Measurements from ENCODE around the gene ALDH16A1.

The ALDH16A1 gene

DNA sequence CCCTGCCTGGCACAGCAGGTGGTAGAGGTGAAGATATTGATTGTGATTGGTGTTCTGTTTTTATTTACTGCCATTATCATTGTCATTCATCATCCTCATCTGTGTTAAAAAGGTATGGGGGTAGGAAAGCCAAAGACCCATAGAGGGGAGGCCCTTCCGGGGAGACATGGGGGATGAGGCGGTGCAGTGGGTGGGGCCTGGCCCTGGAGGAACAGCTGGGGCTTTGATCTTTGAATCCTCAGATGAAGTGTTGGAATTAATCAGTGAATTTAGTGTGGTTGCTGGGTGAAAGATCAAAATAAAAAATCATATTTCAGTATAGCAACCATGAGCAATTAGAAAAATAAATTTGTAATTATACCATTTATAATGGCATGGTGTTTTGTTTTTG lies 37.2 kb upstream of the ALDH16A1 start:
- Mint-ChIP-seq H3K4me1 (peaks cover 79% of the 10 kb centered on the region), H3K4me3 (no peak overlapping the region), H3K27ac (no peak overlapping the region), H3K9me3 (no peaks in the 10 kb centered on the region), H3K36me3 (ENCODE audit: low read depth) (no peaks in the 10 kb centered on the region), H3K27me3 (ENCODE audit: low read depth, poor library complexity) (peaks cover 37% of the 10 kb centered on the region)
- no peak for DNase-seq
- no peak for TF ChIP-seq CTCF (IDR thresholded peaks at IDR 0.05)

DNA sequence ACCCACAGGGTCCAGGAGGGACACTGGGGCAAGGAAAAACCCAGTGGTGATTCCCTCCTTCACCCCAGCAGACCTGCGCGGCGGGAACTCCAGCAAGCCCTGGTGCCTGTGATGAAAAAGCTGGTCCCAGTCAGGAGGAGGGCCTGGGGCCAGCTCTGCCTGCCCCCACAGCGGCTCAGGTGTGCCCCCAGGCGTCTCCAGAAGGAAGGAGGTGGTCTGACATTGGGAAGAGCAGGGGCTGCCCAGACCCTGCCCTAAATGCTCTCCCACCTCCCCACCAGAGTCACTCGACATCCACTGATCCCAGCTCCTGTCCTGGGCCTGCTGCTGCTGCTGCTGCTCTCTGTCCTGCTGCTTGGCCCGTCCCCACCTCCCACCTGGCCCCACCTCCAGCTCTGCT lies 35.9 kb upstream of the ALDH16A1 start:
- Mint-ChIP-seq H3K36me3 (ENCODE audit: low read depth) (no peaks in the 10 kb centered on the region), H3K27me3 (ENCODE audit: low read depth, poor library complexity) (peaks cover 50% of the 10 kb centered on the region)
- DNase-seq: no peak

GRCh38 chr19:49418511-49418910 lies 34.5 kb upstream of the ALDH16A1 start:
- DNase-seq: no peak
- Mint-ChIP-seq H3K36me3 (ENCODE audit: low read depth) (no peaks in the 10 kb centered on the region), H3K4me3 (no peak overlapping the region), H3K9me3 (no peaks in the 10 kb centered on the region), H3K27me3 (ENCODE audit: low read depth, poor library complexity) (peaks cover 64% of the 10 kb centered on the region), H3K4me1 (peaks cover 73% of the 10 kb centered on the region), H3K27ac (no peak overlapping the region)
- TF ChIP-seq CTCF (IDR thresholded peaks at IDR 0.05): no peak

More for the DNA sequence above, 35.9 kb upstream of the ALDH16A1 start:
- no peak overlapping the region for H3K27ac Mint-ChIP-seq
- no peaks in the 10 kb centered on the region for H3K9me3 Mint-ChIP-seq
- H3K4me3 Mint-ChIP-seq: no peak overlapping the region
- H3K4me1 Mint-ChIP-seq: peaks cover 78% of the 10 kb centered on the region
- TF ChIP-seq CTCF (IDR thresholded peaks at IDR 0.05): no peak

DNA sequence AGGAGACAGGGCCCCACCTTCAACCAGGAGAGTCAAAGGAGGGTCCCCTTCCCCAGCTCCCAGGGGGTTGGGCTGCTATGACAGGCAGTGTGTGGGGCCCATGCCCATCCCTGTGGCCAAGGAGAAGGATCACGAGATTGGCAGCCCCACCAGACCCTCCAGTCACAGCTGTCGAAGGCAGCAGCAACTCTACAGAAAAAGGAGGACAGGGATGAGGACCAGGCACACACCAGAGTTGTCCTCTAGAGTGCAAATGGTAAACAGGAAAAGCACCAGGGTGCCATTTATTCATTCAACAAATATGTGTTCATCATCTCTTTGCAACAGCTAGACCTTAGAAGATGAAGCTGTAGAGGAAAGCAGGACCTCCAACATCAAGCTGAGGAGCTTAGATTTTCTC lies 33.9 kb upstream of the ALDH16A1 start:
- H3K4me3 Mint-ChIP-seq: no peak overlapping the region
- H3K36me3 Mint-ChIP-seq (ENCODE audit: low read depth): no peaks in the 10 kb centered on the region
- no peak for DNase-seq
- TF ChIP-seq CTCF (IDR thresholded peaks at IDR 0.05): no peak
- no peak overlapping the region for H3K27ac Mint-ChIP-seq
- H3K9me3 Mint-ChIP-seq: no peaks in the 10 kb centered on the region
- peaks cover 71% of the 10 kb centered on the region for H3K27me3 Mint-ChIP-seq (ENCODE audit: low read depth, poor library complexity)
- H3K4me1 Mint-ChIP-seq: peaks cover 73% of the 10 kb centered on the region

DNA sequence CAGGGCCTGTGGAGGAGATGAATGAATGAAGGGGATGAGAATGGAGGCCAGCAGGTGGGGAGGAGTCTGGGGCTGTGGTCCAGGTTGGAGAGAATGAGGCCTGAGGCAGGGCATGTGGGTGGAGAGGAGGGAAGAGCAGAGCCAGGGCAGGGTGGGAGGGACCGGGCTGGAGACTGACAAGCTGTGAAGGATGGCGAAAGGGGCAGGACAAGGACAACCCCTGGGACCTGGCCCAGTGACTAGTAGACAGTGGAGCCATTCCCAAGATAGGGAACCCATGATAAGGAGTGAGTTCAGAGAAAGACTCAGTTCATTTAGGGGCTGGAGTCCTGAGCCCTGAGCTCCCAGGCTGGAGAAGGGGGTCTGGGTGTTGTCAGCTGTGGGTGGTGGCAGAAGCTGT lies 32.8 kb upstream of the ALDH16A1 start:
- H3K36me3 Mint-ChIP-seq (ENCODE audit: low read depth): no peaks in the 10 kb centered on the region
- H3K4me3 Mint-ChIP-seq: no peak overlapping the region
- TF ChIP-seq CTCF (IDR thresholded peaks at IDR 0.05): no peak
- H3K27me3 Mint-ChIP-seq (ENCODE audit: low read depth, poor library complexity): peaks cover 78% of the 10 kb centered on the region
- DNase-seq: no peak
- no peak overlapping the region for H3K27ac Mint-ChIP-seq
- no peaks in the 10 kb centered on the region for H3K9me3 Mint-ChIP-seq
- peaks cover 67% of the 10 kb centered on the region for H3K4me1 Mint-ChIP-seq

DNA sequence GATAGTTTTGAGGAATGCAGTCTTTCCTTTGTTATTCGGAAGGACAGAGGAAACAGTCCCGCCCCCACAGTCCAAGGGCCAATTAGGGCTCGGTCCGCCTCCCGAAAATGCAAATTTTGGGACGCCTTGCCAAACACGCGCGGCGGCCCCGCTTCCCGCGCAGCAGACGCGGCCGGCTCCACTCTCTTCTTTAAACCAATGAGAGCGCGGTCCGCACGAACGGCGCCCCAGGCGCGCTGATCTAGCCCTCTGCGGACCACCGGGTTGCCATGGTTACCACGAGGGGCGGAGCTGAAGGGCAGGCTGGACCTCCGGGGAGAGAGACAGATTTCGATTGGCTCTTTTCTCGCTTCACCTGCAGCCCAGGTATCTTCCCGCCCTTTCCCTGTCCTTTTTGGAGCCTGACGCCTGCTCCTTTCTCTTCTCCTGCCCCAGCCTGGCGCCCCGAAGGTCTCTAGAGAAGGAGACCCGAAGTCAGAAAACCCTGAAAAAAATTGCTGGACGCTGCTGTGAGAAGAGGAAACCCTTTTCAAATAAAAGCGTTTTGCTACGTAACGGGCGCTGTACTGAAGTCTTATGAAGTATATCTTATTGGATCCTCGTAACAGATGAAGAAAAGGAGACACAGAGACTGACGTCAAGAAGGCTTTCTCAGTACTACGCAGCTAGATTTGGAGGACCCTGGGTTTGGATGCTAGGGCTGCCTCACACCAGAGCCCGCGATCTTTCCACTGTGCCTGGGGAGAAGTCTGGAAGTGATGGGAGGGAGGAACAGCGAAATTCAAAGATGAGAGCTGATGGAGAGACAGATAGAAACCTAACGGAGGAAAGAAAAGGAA lies 31.8 kb upstream of the ALDH16A1 start:
- Mint-ChIP-seq H3K36me3 (ENCODE audit: low read depth) (no peaks in the 10 kb centered on the region), H3K4me3 (peak overlapping the region; percentile 72), H3K27ac (no peak overlapping the region), H3K4me1 (peaks cover 71% of the 10 kb centered on the region), H3K9me3 (no peaks in the 10 kb centered on the region), H3K27me3 (ENCODE audit: low read depth, poor library complexity) (peaks cover 87% of the 10 kb centered on the region)
- no peak for TF ChIP-seq CTCF (IDR thresholded peaks at IDR 0.05)
- peak; percentile 93 for DNase-seq

Measured in nephron progenitor cell (in vitro differentiated cells).